SK-N-SH treated with all-trans-retinoic acid at 6 μM for 48 hours (cell line): ENCODE data around the gene SART3.

Experiments used
- ATAC-seq: fragments of 200-7000 bp; cut with Tn5 transposase; 3 replicates; pipeline ENCODE4 v1.9.1; 2020; ENCODE audit warnings: mild to moderate bottlenecking, moderate library complexity
- ARNTL ChIP-seq: fragments of 450-650 bp; formaldehyde crosslinking; IDR thresholded peaks from 2 replicates; pipeline ENCODE4 v1.5.0; 2020; ENCODE audit warnings: low read depth, mild to moderate bottlenecking, moderate library complexity, borderline replicate concordance
- BACH2 ChIP-seq: fragments of 250-450 bp; sonication (Bioruptor Pico); IDR thresholded peaks from 2 replicates; pipeline ENCODE4 v1.9.0; 2021; ENCODE audit warnings: mild to moderate bottlenecking, borderline replicate concordance
- CREB5 ChIP-seq: fragments of 250-450 bp; sonication (Bioruptor Pico); IDR thresholded peaks from 2 replicates; pipeline ENCODE4 v1.5.1; 2020; ENCODE audit warnings: low read depth, mild to moderate bottlenecking, moderate library complexity
- CSRNP3 ChIP-seq: fragments of 250-450 bp; sonication (Bioruptor Pico); IDR thresholded peaks from 2 replicates; pipeline ENCODE4 v1.5.1; 2021; ENCODE audit warnings: mild to moderate bottlenecking, moderate library complexity
- ESRRG ChIP-seq: fragments of 250-450 bp; sonication (Bioruptor Pico); IDR thresholded peaks from 2 replicates; pipeline ENCODE4 v1.6.1; 2021; ENCODE audit warnings: mild to moderate bottlenecking
- ISL1 ChIP-seq: fragments of 250-450 bp; sonication (Bioruptor Pico); IDR thresholded peaks from 2 replicates; pipeline ENCODE4 v2.1.2; 2022; ENCODE audit warnings: mild to moderate bottlenecking, moderate library complexity
- OSR1 ChIP-seq: fragments of 250-450 bp; sonication (Bioruptor Pico); IDR thresholded peaks from 2 replicates; pipeline ENCODE4 v1.8.0; 2022; ENCODE audit warnings: moderate library complexity, mild to moderate bottlenecking, inconsistent platforms
- PPARA ChIP-seq: fragments of 250-450 bp; sonication (Bioruptor Pico); IDR thresholded peaks from 2 replicates; pipeline ENCODE4 v1.5.0; 2020; ENCODE audit warnings: mild to moderate bottlenecking, borderline replicate concordance
- RARB ChIP-seq: fragments of 250-450 bp; sonication (Bioruptor Pico); IDR thresholded peaks from 2 replicates; pipeline ENCODE4 v1.8.0; 2021; ENCODE audit warnings: mild to moderate bottlenecking, moderate library complexity
- SNAI2 ChIP-seq: fragments of 250-450 bp; sonication (Bioruptor Pico); IDR thresholded peaks from 2 replicates; pipeline ENCODE4 v1.5.0; 2020; ENCODE audit warnings: mild to moderate bottlenecking, moderate library complexity
- TCF4 ChIP-seq: fragments of 250-450 bp; sonication (Bioruptor Pico); IDR thresholded peaks from 2 replicates; pipeline ENCODE4 v1.8.0; 2021; ENCODE audit warnings: mild to moderate bottlenecking, moderate library complexity, borderline replicate concordance
- ZC3H10 ChIP-seq: fragments of 250-450 bp; sonication (Bioruptor Pico); IDR thresholded peaks from 2 replicates; pipeline ENCODE4 v1.5.1; 2021; ENCODE audit warnings: mild to moderate bottlenecking, moderate library complexity
- ZFP3 ChIP-seq: fragments of 250-450 bp; sonication (Bioruptor Pico); IDR thresholded peaks from 2 replicates; pipeline ENCODE4 v1.5.0; 2020; ENCODE audit warnings: mild to moderate bottlenecking, moderate library complexity
- ZFP30 ChIP-seq: fragments of 450-650 bp; formaldehyde crosslinking; IDR thresholded peaks from 2 replicates; pipeline ENCODE4 v1.5.0; 2022; ENCODE audit warnings: mild to moderate bottlenecking, moderate library complexity
- ZNF70 ChIP-seq: fragments of 450-650 bp; formaldehyde crosslinking; IDR thresholded peaks from 2 replicates; pipeline ENCODE4 v1.5.0; 2020; ENCODE audit warnings: mild to moderate bottlenecking, moderate library complexity
- ZNF8 ChIP-seq: fragments of 450-650 bp; formaldehyde crosslinking; IDR thresholded peaks from 2 replicates; pipeline ENCODE4 v1.5.0; 2020; ENCODE audit warnings: mild to moderate bottlenecking, moderate library complexity
- TF ChIP-seq, protein P1 (sequence below): fragments of 250-450 bp; sonication (Bioruptor Pico); IDR thresholded peaks from 2 replicates; pipeline ENCODE4 v1.8.0; 2020; ENCODE audit warnings: mild to moderate bottlenecking, moderate library complexity, borderline replicate concordance
- TF ChIP-seq, protein P2 (sequence below): fragments of 250-450 bp; sonication (Bioruptor Pico); IDR thresholded peaks from 2 replicates; pipeline ENCODE4 v1.8.0; 2021; ENCODE audit warnings: low read depth, mild to moderate bottlenecking, moderate library complexity, borderline replicate concordance

The SART3 gene

DNA sequence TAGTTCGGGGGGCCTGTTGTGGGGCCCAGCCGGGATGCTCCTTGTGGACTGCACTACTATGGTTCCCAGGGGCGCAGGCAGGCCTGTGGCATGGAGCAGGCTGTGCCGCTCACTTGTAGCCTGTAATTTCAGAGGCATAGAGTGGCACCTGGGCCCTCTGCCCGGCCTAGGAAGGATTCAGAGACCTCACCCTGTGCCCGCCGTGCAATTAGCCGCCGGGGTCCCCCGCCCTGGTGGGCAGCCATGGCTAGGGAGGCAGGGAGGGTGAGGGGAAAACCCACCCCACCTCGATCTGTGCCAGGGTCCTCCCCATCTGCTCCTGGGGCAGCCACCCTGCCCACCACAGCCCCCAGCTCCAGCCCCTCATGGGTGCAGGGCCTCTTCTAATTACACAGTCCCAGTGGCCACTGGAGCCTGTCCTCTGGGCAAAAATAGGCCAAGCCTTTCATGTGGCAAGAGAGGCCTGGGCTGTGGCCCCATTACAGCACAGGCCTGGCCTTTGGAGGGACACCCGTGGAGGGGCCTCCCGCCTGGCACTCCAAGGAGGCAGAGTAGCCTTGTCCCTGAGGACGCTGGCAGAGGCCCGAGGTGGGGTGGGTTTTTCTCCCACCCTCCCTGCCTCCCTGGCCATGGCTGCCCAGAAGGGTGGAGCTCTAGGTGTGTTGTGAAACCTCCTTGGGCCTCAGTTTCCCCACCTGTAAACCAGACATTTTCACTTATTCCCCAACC, 42.2 kb upstream of the SART3 start:
- no peak for ATAC-seq
- no peak for TF ChIP-seq ZNF8 (CRISPR knock-in tag)

DNA sequence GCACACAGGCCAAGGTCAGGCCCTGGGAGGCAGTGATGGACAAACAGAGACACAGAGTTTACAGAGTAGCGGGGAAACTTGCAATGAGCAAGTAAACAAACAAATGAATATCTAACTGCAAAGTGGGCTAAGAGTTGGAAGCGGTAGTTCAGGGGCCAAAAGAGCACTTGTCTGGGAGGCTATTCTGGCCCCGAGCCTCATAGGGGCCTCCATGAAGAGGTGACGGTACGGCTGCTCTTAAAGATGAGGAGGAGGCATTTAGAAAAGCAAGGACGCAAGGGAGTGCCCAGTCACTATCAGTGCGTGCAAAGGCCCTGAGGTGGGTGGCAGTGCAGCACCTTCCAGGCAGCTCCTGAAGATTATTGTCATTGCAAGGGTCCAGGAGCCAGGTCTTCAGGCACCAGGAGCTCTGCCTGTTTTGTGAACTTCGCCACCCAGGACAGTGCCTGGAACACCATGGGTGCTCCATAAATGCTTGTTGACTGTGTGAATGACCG, 41.3 kb upstream of the SART3 start:
- no peak for ATAC-seq
- TF ChIP-seq ARNTL (CRISPR knock-in tag) (no peak), TCF4 (CRISPR knock-in tag) (no peak), OSR1 (CRISPR knock-in tag) (no peak), ESRRG (CRISPR knock-in tag) (no peak), ZNF8 (CRISPR knock-in tag) (no peak)

- ATAC-seq, result no peak
- TF ChIP-seq ZC3H10 (no peak), ZFP30 (CRISPR knock-in tag) (no peak), CSRNP3 (no peak), ZFP3 (CRISPR knock-in tag) (no peak)
- TF ChIP-seq, all 23 proteins: peak for 0
These were observed 39.7 kb upstream of the SART3 start for GRCh38 chr12:108600702-108601007.

GRCh38 chr12:108599948-108600701, 39.2 kb upstream of the SART3 start:
- ATAC-seq, result no peak
- TF ChIP-seq ISL1 (CRISPR knock-in tag) (no peak), BACH2 (CRISPR knock-in tag) (no peak), SNAI2 (CRISPR knock-in tag) (no peak), CREB5 (CRISPR knock-in tag) (no peak), ZNF8 (CRISPR knock-in tag) (no peak), RARB (CRISPR knock-in tag) (no peak), OSR1 (CRISPR knock-in tag) (no peak), ZFP30 (CRISPR knock-in tag) (no peak)
- TF ChIP-seq, protein P1, sequence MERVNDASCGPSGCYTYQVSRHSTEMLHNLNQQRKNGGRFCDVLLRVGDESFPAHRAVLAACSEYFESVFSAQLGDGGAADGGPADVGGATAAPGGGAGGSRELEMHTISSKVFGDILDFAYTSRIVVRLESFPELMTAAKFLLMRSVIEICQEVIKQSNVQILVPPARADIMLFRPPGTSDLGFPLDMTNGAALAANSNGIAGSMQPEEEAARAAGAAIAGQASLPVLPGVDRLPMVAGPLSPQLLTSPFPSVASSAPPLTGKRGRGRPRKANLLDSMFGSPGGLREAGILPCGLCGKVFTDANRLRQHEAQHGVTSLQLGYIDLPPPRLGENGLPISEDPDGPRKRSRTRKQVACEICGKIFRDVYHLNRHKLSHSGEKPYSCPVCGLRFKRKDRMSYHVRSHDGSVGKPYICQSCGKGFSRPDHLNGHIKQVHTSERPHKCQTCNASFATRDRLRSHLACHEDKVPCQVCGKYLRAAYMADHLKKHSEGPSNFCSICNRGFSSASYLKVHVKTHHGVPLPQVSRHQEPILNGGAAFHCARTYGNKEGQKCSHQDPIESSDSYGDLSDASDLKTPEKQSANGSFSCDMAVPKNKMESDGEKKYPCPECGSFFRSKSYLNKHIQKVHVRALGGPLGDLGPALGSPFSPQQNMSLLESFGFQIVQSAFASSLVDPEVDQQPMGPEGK (CRISPR knock-in tag), result no peak
- TF ChIP-seq, protein P2, sequence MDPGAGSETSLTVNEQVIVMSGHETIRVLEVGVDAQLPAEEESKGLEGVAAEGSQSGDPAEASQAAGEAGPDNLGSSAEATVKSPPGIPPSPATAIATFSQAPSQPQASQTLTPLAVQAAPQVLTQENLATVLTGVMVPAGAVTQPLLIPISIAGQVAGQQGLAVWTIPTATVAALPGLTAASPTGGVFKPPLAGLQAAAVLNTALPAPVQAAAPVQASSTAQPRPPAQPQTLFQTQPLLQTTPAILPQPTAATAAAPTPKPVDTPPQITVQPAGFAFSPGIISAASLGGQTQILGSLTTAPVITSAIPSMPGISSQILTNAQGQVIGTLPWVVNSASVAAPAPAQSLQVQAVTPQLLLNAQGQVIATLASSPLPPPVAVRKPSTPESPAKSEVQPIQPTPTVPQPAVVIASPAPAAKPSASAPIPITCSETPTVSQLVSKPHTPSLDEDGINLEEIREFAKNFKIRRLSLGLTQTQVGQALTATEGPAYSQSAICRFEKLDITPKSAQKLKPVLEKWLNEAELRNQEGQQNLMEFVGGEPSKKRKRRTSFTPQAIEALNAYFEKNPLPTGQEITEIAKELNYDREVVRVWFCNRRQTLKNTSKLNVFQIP, result no peak
- TF ChIP-seq, all 23 proteins: peak for 0

DNA sequence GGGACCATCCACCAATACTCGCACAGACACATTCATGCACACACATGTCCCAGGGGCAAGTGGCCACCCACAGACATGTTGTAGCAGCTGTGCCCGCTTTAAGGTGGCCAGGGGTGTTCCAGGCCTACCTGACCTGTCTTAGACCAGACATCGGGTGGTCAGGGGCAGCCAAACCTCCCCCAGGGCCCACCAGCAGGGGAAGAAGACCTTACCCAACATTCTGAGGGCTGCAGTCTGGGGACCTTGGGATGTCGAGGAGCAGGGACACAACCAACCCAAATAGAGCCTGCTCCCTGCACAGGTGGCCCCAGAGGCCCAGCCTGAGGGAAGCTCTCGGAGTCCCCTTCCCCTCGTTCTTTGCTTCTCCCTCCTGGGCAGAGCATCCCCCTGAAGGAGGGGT, 38.6 kb upstream of the SART3 start:
- TF ChIP-seq ZNF8 (CRISPR knock-in tag) (no peak), ZNF70 (CRISPR knock-in tag) (no peak), PPARA (no peak), ARNTL (CRISPR knock-in tag) (no peak), SNAI2 (CRISPR knock-in tag) (no peak)
- TF ChIP-seq, protein P2, result no peak
- no peak for ATAC-seq
